Measurements from ENCODE around the gene TCIRG1.
"Not testable (repeated sequence)": the region's sequence is repeated elsewhere in the genome, so short reads cannot be mapped to it uniquely, and the experiment has no call there.

Gene TCIRG1

GRCh38 chr11:68056317-68057285, 17.8 kb downstream of the TCIRG1 start:
- no peak for DNase-seq

GRCh38 chr11:68057807-68058206, 19.0 kb downstream of the TCIRG1 start:
- no peak for DNase-seq

- no peak for DNase-seq
These were observed 22.7 kb downstream of the TCIRG1 start for GRCh38 chr11:68061508-68061907.

- peak; percentile 33 for DNase-seq
These were observed 26.1 kb downstream of the TCIRG1 start for GRCh38 chr11:68064926-68065325.

- DNase-seq: no peak
These were observed 27.0 kb downstream of the TCIRG1 start for GRCh38 chr11:68065841-68066240.

- no peak for DNase-seq
These were observed 27.9 kb downstream of the TCIRG1 start for GRCh38 chr11:68066742-68067141.

- no peak for DNase-seq
These were observed 29.2 kb downstream of the TCIRG1 start for GRCh38 chr11:68067991-68068390.

GRCh38 chr11:68071281-68072048, 32.6 kb downstream of the TCIRG1 start:
- DNase-seq: no peak

- no peak for DNase-seq
These were observed 35.9 kb downstream of the TCIRG1 start for GRCh38 chr11:68074584-68075352.

GRCh38 chr11:68076371-68077042, 37.7 kb downstream of the TCIRG1 start:
- DNase-seq: no peak

- no peak for DNase-seq
These were observed 39.1 kb downstream of the TCIRG1 start for GRCh38 chr11:68077617-68078582.

- DNase-seq: no peak
These were observed 42.0 kb downstream of the TCIRG1 start for GRCh38 chr11:68080860-68081259.

- DNase-seq: no peak
These were observed 42.9 kb downstream of the TCIRG1 start for GRCh38 chr11:68081691-68082090.

GRCh38 chr11:68082481-68082880, 43.7 kb downstream of the TCIRG1 start:
- no peak for DNase-seq

- no peak for DNase-seq
These were observed 44.7 kb downstream of the TCIRG1 start for GRCh38 chr11:68083517-68083916.

- no peak for DNase-seq
These were observed 50.9 kb downstream of the TCIRG1 start for GRCh38 chr11:68089679-68090078.

- DNase-seq: no peak
These were observed 51.5 kb downstream of the TCIRG1 start for GRCh38 chr11:68090287-68090686.

- DNase-seq: peak; percentile 49
These were observed 51.9 kb downstream of the TCIRG1 start for GRCh38 chr11:68090706-68091105.

- DNase-seq: no peak
These were observed 53.6 kb downstream of the TCIRG1 start for GRCh38 chr11:68092411-68092810.

- not testable (repeated sequence) for DNase-seq
These were observed 54.1 kb downstream of the TCIRG1 start for GRCh38 chr11:68092946-68093345.

- no peak for DNase-seq
These were observed 54.7 kb downstream of the TCIRG1 start for GRCh38 chr11:68093565-68093964.

Measured in inflammatory macrophage treated with lipopolysaccharide for 4 hours (primary cell).